ENCODE measurements around the gene SLC16A1.
"Not testable (repeated sequence)": the region's sequence is repeated elsewhere in the genome, so short reads cannot be mapped to it uniquely, and the experiment has no call there.

The SLC16A1 gene

GRCh38 chr1:112911506-112912220, 44.3 kb downstream of the SLC16A1 start:
- no peak for DNase-seq

GRCh38 chr1:112909847-112910246, 46.1 kb downstream of the SLC16A1 start:
- DNase-seq, result no peak

- no peak for DNase-seq
Observed at GRCh38 chr1:112906150-112906698, 49.8 kb downstream of the SLC16A1 start.

GRCh38 chr1:112905395-112906149, 50.4 kb downstream of the SLC16A1 start:
- DNase-seq, result no peak

GRCh38 chr1:112904831-112905261, 51.1 kb downstream of the SLC16A1 start:
- peak; percentile 79 for DNase-seq

GRCh38 chr1:112904071-112904830, 51.7 kb downstream of the SLC16A1 start:
- peak; percentile 93 for DNase-seq

GRCh38 chr1:112902221-112902620, 53.8 kb downstream of the SLC16A1 start:
- no peak for DNase-seq

GRCh38 chr1:112901387-112901786, 54.6 kb downstream of the SLC16A1 start:
- no peak for DNase-seq

- DNase-seq, result no peak
Observed at GRCh38 chr1:112896783-112897182, 59.2 kb downstream of the SLC16A1 start.

- DNase-seq, result no peak
Observed at GRCh38 chr1:112894561-112895011, 61.4 kb downstream of the SLC16A1 start.

- no peak for DNase-seq
Observed at GRCh38 chr1:112894010-112894292, 62.0 kb downstream of the SLC16A1 start.

- DNase-seq, result no peak
Observed at GRCh38 chr1:112893288-112894009, 62.5 kb downstream of the SLC16A1 start.

GRCh38 chr1:112889906-112890305, 66.1 kb downstream of the SLC16A1 start:
- not testable (repeated sequence) for DNase-seq

GRCh38 chr1:112889052-112889768, 66.8 kb downstream of the SLC16A1 start:
- no peak for DNase-seq

GRCh38 chr1:112888630-112889029, 67.4 kb downstream of the SLC16A1 start:
- DNase-seq, result no peak

- DNase-seq, result no peak
Observed at GRCh38 chr1:112887599-112888283, 68.3 kb downstream of the SLC16A1 start.

- not testable (repeated sequence) for DNase-seq
Observed at GRCh38 chr1:112884996-112885395, 71.0 kb downstream of the SLC16A1 start.

- peak; percentile 58 for DNase-seq
Observed at GRCh38 chr1:112882271-112882744, 73.7 kb downstream of the SLC16A1 start.

GRCh38 chr1:112881742-112882127, 74.3 kb downstream of the SLC16A1 start:
- peak; percentile 60 for DNase-seq

GRCh38 chr1:112879834-112880233, 76.2 kb downstream of the SLC16A1 start:
- DNase-seq, result peak; percentile 66

GRCh38 chr1:112878321-112878720, 77.7 kb downstream of the SLC16A1 start:
- DNase-seq, result no peak
